ENCODE data around the gene CEACAM20.

DNA sequence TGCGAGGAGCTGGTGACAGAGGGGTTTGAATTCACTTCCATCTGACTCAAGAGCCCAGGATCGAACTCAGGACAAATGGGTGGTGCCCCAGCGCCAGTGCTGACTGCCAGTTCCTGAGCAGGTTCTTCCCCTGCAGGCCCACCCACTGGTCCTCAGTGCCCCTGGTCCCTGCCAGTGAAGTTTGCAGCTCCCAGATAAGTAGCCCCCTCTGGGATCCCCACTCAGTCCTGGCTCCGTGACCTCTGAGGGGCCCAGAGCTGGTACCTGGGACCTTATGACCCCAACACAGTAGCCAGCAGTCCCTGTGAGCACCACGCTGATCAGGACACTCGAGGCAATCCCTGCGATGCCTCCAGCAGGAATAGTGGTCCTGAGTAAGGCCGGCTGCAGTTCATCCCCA, 11.3 kb upstream of the CEACAM20 start:
- TF ChIP-seq, protein P1, sequence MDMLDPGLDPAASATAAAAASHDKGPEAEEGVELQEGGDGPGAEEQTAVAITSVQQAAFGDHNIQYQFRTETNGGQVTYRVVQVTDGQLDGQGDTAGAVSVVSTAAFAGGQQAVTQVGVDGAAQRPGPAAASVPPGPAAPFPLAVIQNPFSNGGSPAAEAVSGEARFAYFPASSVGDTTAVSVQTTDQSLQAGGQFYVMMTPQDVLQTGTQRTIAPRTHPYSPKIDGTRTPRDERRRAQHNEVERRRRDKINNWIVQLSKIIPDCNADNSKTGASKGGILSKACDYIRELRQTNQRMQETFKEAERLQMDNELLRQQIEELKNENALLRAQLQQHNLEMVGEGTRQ (IDR thresholded peaks at IDR 0.05; ENCODE audit: low read depth, low read length) = no peak
- TF ChIP-seq, protein P1 (CRISPR knock-in tag; IDR thresholded peaks at IDR 0.05; ENCODE audit: borderline replicate concordance) = no peak
- TF ChIP-seq, protein P2, sequence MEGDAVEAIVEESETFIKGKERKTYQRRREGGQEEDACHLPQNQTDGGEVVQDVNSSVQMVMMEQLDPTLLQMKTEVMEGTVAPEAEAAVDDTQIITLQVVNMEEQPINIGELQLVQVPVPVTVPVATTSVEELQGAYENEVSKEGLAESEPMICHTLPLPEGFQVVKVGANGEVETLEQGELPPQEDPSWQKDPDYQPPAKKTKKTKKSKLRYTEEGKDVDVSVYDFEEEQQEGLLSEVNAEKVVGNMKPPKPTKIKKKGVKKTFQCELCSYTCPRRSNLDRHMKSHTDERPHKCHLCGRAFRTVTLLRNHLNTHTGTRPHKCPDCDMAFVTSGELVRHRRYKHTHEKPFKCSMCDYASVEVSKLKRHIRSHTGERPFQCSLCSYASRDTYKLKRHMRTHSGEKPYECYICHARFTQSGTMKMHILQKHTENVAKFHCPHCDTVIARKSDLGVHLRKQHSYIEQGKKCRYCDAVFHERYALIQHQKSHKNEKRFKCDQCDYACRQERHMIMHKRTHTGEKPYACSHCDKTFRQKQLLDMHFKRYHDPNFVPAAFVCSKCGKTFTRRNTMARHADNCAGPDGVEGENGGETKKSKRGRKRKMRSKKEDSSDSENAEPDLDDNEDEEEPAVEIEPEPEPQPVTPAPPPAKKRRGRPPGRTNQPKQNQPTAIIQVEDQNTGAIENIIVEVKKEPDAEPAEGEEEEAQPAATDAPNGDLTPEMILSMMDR (CRISPR knock-in tag; IDR thresholded peaks at IDR 0.05) = no peak
- TF ChIP-seq STAT5B (CRISPR knock-in tag; IDR thresholded peaks at IDR 0.05) = no peak
- no peak for TF ChIP-seq HNRNPL (IDR thresholded peaks at IDR 0.05; ENCODE audit: low read depth, low read length)
- no peak for TF ChIP-seq HNRNPUL1 (IDR thresholded peaks at IDR 0.05; ENCODE audit: low read depth, low read length)
- no peak for TF ChIP-seq ZSCAN20 (CRISPR knock-in tag; IDR thresholded peaks at IDR 0.05; ENCODE audit: borderline replicate concordance)
- TF ChIP-seq IKZF1 (IDR thresholded peaks at IDR 0.05) = no peak
- TF ChIP-seq SIX4 (CRISPR knock-in tag; IDR thresholded peaks at IDR 0.05) = no peak
- TF ChIP-seq, protein P3, sequence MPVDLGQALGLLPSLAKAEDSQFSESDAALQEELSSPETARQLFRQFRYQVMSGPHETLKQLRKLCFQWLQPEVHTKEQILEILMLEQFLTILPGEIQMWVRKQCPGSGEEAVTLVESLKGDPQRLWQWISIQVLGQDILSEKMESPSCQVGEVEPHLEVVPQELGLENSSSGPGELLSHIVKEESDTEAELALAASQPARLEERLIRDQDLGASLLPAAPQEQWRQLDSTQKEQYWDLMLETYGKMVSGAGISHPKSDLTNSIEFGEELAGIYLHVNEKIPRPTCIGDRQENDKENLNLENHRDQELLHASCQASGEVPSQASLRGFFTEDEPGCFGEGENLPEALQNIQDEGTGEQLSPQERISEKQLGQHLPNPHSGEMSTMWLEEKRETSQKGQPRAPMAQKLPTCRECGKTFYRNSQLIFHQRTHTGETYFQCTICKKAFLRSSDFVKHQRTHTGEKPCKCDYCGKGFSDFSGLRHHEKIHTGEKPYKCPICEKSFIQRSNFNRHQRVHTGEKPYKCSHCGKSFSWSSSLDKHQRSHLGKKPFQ (CRISPR knock-in tag; IDR thresholded peaks at IDR 0.05; ENCODE audit: insufficient replicate concordance) = no peak
- no peak for TF ChIP-seq POLR2A (IDR thresholded peaks at IDR 0.05; ENCODE audit: insufficient read depth in 1 of 2, low read depth in 2 of 2, low read length in 2 of 2)
- no peak for TF ChIP-seq CBX2 (IDR thresholded peaks at IDR 0.05; ENCODE audit: low read depth, low read length)
- TF ChIP-seq CBX2 (CRISPR knock-in tag; IDR thresholded peaks at IDR 0.05; ENCODE audit: low read depth) = no peak

Measured in HepG2 (cell line).